Renal pelvis (tissue), 4 donors: Measurements from ENCODE around the gene ADI1. TPM values are rescaled to one million over a fixed set of nuclear protein-coding genes. Genes with fewer than 3 reads are reported as not detected.
"Not testable (repeated sequence)": the region's sequence is repeated elsewhere in the genome, so short reads cannot be mapped to it uniquely, and the experiment has no call there.

Source experiments
- DNase-seq: peaks from one replicate; pipeline ENCODE4 v3.0.0-alpha.2; 2013
- polyA plus RNA-seq, 3 donors: library from polyadenylated mRNA; unstranded; fragments of 120-200 nt; gene quantifications; one replicate each; pipeline ENCODE4 v1.2.1, GENCODE V29; 2013; ENCODE audit not compliant: insufficient read length in 3 of 3

ADI1 gene
- polyA plus RNA-seq, 3 donors = 70.3 to 77.0 (median 76.4) TPM

GRCh38 chr2:3451169-3451568 is 68.2 kb downstream of the ADI1 start:
- DNase-seq = no peak

- DNase-seq = no peak
Measured at GRCh38 chr2:3450385-3451010, 68.8 kb downstream of the ADI1 start.

DNA sequence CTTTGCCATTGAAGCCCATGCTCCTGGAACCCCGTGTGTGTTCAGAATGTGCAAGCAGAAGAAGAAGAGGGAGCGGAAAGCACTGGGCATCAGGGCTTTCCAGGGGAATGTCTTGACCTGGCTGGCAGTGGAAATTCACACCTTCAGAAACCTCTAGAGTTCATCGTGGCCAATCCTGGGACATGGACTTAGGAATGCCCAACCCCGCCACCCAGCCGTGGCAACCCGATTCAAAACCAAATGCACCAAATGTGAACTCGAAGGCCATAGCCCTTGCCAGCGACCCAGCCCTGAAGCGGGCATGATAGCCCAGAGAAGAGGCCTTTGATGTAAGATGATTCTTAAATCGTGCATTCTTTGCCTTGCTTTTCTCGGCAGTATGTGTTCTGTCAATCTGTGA is 69.4 kb downstream of the ADI1 start:
- DNase-seq = no peak

GRCh38 chr2:3449086-3449485 is 70.2 kb downstream of the ADI1 start:
- peak; percentile 46 for DNase-seq

- DNase-seq = not testable (repeated sequence)
Measured at GRCh38 chr2:3448441-3448911, 70.9 kb downstream of the ADI1 start.

DNA sequence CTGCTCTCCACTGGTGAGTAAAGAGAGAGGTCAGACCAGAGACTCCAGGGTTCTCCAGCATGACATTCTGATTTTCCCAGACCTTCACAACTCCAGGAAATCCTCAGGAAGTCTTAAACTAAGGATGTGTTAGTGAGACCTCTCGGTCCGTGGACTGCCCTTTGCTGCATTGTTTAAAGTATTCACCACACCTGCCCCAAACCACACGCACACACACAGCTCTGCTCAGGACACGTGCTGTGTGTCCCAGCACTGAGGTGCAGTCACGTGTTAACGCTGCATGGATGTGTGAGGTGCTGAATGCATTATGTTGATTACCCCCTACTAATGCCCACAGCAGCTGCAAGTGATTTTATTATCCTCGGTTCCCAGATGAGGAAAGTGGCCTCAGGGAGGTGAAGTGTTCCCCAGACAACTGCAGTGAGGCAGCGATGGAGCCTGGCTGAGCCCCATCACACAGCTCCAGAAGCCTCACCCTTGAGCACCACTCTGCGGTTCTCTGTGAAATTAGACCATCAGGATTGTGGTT is 71.5 kb downstream of the ADI1 start:
- no peak for DNase-seq

Other genes with a start within 250 kb of the ADI1 start
- gene EIPR1, start 141.7 kb downstream of the ADI1 start, polyA plus RNA-seq = 10 to 100 TPM; 23.2 to 28.4 (median 26.5) TPM
- gene TRAPPC12, start 139.8 kb downstream of the ADI1 start, polyA plus RNA-seq = 100 to 1,000 TPM in 1 of 3 donors, 10 to 100 TPM in 2; 73.6 to 110 (median 95.8) TPM
- 10 to 100 TPM; 18.6 to 20.6 (median 19.8) TPM for gene RNASEH1, start 38.8 kb upstream of the ADI1 start, polyA plus RNA-seq
- 1,000 to 10,000 TPM; 1,593 to 1,802 (median 1,659) TPM for gene RPS7, start 55.7 kb upstream of the ADI1 start, polyA plus RNA-seq
- 1 to 10 TPM; 2.4 to 6.5 (median 2.7) TPM for gene COLEC11, start 75.6 kb upstream of the ADI1 start, polyA plus RNA-seq
- not detected for gene ALLC, start 138.7 kb upstream of the ADI1 start, polyA plus RNA-seq
- gene DCDC2C, start 184.0 kb upstream of the ADI1 start, polyA plus RNA-seq = under 1 TPM in 1 of 3 donors, not detected in 2; 0.50 TPM